ENCODE measurements around the gene SEC22A.

Gene SEC22A

DNA sequence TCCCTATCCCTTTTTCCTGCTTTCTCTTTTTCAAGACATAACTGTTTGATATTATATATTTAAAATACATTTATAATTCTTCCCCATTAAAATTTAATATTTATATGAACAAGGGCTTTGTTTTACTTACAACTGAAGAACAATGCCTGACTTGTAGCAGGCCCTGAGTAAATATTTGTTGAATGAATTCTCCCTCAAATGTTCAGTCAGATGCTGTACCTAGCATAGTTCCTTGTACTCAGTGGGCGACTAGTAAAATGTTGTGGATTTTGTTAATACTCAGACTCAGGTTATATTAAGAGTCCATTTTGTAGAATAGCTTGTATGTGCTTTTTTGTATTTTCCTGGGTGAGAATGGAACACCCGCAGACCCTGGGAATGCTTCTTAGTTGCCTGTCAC, 69.1 kb downstream of the SEC22A start:
- DNase-seq = no peak

DNA sequence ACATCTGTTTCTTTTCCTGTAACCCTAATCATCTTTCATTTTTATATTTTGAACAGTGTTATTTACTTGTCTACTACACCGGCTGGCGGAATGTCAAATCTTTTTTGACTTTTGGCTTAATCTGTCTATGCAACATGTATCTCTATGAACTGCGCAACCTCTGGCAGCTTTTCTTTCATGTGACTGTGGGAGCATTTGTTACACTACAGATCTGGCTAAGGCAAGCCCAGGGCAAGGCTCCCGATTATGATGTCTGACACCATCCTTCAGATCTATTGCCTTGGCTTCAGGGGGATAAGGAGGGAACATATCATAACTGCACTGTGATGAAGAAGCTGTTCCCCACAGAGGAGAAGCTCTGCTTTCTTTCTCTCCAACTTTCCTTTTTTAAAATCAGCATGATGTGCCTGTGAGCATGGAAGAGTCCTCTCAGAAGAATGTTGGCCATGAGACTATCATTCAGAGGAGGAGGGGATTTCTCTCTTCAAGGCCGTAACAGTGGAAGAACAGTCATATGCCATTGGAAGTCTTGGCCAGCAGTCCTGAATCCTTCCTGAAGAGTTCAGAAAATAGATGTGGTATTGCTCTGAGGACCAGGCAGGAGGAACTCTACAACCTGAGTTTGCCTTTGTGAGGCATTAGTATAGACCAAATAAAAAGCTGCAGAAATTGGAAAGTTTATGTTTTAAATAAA, 69.9 kb downstream of the SEC22A start:
- DNase-seq = no peak

DNA sequence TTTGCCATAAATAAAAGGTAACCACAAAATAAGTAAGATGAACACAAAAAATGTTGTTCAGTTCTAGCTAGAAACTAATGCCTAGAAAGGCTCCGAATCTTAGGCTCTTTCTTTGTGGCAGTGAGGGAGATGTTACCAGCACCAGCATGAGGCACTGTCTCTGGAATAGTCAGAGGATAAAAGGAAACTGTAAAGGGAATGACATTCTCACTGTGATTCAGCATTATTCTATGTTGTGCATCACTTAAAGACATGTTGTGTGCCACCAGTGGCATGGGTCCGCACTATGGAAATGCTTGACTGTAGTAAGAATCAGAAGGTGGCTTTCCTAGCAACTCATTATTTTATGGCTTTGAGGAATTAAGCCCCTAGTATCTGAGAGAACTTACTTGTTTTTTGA, 70.8 kb downstream of the SEC22A start:
- DNase-seq = no peak

DNA sequence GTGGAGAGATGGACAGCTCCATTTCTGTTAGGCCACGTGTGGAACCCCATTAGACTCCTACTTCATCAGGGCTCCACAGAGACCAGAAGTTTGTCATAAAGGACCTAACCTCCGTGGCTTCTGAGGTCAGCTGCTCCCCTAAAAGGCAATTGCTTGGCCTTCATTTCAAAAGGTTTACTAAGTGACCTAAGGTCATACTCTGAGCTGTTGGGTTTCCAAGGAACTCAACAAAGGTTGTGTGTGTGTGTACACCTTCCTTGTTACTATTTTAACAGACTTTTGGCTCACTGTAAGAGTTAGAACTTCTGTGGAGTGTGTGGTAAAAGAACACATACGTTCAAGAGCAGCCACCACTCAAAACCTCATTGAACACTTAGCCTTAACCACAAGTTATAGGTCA, 73.9 kb downstream of the SEC22A start:
- no peak for DNase-seq

DNA sequence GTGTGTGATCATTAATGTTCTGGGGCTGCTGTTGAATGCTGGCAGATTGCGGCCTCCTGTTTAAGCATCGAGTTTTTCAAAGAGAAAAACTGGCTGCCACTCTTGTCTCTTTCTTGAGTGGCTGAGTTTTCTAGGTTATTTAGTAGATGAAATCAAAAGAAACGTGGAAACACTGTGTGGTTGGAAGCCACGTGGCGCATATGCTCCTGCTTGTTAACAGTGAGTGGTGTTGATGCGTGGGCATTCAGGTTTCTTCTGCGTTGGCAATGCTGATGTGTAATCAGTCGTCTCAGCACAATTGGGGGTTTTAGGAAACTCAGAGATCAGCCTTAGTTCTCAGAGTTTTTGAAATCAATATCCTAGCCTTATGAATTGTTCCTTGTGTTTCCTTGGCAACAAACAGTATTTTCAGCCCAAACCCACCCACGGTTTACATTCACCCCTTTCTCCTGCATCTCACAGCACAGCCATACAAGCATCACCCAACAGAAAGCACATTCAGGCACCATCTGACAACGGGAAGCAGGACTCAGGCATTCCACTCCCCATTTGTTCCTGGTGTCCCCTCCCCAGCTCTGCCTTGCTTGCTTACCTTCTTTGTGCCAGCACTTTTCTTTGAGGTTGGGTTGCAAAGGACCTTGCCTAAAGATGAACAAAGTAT, 74.7 kb downstream of the SEC22A start:
- DNase-seq = no peak

DNA sequence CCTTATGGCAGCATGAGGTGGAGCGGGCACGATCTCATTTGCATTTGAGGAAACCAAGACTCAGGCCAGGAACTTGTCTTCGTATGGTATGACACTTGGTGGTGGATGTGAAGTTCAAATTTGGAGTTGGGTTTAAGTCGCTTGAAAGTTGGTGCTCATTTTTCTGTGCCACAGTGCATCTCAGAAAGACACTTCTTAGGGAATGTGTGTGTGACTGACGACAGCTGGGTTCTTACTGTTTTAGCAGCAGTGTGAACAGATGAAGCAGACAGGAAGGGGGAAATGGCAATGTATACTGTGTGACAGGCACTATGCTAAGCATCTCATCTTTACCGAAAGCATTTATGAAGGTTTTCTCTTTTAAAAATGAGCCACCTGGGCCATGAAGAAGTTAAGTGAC, 75.4 kb downstream of the SEC22A start:
- no peak for DNase-seq

DNA sequence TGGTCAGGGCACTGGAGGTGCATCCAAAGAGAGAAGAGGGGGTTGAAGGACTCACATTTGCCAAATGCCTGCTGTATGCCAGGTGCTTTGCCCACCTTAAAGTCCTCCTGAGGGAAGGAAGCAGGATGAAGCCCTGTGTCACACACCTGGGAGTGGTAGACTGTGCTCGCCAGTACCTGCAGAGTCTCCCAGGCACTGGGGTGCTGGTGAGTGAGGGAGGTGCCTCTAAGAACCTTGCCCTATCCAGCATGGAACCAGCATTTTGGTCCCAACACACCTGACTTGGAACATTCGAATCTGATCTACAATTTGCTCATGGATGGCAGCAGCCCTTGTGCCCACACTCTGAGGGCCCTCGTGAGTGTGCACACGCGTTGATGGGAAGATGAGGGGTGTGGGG, 76.7 kb downstream of the SEC22A start:
- DNase-seq = no peak

DNA sequence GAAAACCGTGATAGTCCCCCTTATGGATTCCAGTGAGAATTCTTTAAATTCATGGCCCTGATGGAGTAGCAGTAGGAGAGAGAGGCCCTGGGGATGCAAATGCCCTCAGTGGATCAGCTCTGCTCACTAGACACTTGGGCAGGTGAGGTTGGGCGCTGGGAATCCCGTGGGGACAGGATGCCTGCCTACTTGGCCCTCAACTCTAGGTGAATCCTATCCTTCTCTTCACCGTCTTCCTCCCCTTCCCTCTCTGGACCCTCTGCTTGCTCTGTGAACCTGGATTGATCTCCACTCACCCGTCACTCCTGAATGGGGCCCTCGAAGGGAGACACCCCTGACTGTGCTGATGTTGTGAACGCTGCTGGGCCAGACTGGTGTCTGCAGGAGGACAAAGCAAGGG, 77.4 kb downstream of the SEC22A start:
- DNase-seq = no peak

DNA sequence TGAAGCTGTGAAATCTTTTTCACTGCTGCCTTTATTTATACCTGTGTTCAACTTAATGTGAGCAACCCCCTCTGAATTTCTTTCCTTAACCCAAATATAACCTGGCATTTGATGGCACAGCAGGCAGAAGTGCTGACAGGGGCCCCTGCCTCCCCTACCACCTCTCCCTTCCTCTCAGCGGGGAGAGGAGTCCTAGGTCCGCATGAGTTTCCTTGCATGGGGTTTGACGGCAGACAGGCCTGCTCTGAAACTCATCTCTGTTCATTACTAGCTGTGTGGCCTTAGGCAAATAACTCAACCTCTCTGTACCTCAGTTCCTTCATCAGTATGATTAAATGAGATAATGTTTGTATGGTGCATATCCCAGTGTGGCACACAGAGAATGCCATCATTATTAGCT, 79.7 kb downstream of the SEC22A start:
- DNase-seq = no peak

DNA sequence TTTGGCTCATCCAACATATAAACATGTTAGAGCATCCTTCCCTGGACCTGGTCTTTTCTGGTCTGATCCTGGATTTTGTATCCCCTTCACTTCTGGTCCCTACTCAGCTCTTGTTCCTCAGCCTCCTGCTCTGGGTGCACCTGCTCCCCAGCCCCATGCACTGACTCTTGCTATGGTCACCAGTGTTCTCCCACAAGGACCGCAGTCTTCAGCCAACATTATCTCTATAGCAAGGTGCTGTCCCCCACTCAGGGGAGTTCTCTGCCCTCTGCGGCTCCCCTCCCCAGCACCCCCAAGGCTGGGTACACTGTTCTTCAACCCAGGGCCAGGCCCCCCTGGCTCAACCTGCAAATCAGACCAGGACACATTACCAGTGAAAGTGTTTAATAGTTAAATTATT, 80.2 kb downstream of the SEC22A start:
- DNase-seq = no peak

DNA sequence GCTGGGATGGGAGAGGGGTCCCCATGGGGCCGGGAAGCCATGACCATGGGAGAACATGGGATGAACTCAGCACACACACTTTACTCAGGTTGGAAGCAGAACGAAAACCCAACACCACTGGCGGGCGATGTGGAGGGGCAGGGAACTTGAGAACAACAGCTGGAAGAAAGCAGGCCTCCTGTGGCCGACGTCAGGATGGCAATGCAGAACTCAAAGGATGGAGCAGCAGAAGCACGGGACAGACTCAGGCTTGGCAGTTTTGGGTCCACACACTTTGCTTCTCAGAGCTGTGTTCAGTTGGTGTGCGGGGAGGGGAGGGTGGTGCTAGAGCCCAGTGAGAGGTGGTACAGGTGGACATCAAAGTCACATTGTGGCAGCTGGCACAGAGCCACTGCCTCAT, 80.7 kb downstream of the SEC22A start:
- DNase-seq = no peak

DNA sequence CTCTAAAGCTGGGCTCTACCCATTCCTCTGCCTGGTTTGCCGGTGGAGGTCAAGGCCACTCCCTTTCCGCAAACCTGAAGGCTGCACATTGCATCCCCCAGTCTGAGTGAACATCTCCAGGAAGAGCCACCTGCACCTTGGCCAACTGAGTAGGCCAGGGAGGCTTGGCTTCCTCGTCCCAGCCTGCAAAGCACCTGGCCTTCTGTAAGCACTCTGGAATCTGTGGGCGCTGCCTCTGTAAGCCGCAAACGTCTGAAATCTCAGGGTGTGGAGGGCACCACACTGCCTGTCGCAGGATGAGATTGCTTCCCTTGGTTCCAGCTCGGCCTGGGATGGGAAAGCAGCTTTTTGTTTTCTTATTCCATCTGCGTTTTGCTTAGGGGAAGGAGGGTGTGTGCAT, 81.3 kb downstream of the SEC22A start:
- DNase-seq = no peak

DNA sequence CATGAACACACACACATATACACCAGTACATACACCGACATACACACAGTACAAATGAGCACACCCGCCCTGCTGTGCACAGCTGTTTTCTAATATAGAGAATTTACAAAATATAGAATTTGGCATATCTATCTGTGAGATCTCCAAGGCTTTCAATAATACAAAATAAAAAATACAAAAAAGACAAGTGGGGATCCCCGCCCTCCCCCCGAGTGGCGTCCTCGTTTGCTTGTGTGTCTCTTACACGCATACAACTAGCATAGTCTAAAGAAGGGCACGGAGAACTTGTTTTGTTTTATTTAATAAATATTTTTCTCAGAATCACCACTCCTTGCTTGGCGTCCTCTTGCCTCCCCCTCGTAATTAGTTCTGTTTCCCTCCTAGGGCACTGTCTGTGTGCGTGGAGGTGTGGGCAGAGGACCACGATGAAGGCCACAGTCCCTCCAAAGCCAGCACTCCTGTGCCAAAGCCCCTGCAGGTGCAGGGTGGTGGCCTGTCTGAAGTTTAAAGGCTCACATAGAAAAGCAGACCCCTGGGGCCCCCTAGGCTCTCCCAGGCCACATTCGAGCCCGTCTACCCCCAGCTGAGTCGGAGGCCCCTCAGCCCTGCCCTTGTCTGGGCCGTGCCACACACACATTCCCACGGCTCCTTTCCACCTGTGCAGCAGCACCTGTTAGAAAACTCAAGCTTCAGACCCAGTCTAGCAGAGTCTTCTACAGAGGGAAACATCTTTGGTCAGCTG, 82.1 kb downstream of the SEC22A start:
- DNase-seq = no peak

DNA sequence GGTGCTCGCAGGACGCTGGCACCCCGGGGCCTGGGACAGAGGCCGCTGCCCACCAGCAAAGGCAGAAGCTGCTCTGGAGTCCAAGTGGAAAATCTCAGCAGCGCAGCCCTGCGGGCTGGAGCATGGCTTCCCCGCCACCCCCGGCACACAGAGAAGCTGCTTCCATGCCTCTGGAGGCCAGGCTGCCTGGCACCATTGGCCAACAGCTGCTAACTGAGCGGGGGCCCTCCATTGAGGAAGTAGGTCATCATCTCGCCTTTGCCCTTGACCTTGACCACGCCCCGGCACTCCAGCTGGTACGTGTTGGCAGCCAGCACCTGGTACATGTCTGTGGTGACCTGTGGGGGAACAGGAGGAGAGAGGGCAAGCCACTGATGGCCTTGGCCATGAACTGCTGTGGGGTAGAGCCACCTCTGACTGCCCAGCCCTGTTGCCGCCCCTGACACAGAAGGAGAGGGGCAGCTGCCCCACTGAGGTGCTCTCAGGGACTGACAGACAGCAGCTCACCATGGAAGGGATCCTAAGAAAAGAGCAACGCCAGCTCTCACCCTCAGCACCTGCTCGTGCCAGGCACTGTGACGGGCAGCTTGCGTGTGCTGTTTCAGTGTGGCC, 82.8 kb downstream of the SEC22A start:
- no peak for DNase-seq

DNA sequence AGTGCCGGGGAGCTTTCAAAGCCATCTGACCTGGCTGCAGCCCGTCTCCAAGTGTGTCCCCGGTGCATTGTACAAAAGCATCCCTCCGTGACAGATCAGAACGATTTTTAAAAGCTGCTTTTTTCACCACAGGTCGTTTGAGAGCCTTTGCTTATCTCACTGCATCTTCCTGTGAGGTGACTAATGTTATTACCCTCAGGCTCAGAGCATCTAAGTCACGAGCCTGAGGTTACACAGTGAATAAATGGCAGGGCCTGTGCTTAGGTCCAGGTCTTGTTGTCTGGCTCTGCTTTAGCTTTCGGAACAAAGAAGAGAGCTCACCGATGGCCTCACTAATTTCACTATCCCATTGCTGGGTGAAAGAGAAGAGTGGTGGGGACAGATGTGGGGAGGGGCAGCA, 83.3 kb downstream of the SEC22A start:
- no peak for DNase-seq

DNA sequence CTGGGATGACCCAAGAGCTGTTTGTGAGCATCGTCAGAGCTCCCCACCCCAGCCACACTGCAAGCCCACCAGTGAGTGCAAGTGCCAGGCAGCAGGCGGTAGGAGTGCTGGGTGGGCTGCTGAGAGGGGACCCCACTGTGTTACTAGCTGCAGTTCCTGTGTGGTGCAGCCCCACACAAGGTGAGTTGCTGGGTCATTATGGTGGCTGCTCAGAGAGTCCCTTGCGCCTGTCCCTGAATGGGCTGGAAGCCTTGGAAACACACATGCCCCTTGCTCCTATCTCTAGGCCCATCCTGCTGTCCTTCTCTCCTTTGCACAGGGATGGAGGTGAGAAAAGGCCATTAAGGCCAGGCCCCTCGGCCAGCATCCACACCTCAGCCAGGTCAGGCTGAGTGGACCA, 83.7 kb downstream of the SEC22A start:
- DNase-seq = no peak

DNA sequence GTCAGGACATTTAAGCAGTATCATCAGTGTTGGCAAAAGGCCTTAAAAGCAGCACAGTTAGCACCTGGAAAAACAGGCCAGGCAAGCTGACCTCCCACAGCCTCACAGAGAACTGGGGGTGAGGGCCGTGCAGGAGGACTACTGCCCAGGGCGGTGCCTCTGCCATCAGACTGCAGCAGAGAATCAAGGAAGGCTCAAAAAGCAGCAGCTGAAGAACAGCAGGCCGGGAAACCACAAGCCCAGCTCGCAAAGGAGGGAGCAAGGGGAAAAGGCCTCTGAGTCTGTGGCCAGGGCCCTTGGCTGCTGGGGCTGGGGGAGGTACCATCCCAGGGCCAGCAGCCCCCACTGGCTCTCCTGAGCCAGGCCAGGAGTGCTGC, 84.2 kb downstream of the SEC22A start:
- DNase-seq = no peak

DNA sequence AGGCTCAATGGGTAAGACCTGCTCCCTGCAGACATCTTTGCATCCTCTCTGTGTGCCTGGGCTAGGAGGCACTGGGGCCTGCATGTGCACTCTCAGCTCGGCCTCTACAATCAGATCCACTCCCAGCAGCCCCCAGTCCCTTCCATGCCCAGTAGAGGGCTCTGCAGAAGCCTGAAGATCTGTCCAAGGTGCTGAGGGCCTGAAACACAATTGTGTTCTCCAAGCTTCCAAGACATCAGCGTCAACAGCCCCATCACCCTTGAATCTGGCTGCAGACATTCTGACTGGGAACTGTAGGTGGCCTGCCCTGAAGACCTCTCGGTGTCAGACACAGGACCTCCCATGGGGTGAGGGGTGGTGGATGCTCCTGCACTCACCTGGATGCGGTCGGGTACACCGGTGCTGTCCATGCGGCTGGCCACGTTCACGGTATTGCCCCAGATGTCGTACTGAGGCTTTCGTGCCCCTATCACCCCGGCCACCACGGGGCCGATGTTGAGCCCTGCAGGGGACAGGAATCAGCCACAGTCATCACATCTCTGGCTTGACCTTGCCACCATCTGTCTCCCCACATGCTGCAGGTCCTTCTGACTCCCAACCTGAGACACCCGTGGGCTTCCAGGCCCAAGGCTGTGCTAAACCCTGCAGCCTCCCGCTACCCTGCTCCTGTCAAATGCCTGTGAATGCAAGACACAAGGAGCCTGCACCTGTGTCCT, 84.7 kb downstream of the SEC22A start:
- DNase-seq = no peak

DNA sequence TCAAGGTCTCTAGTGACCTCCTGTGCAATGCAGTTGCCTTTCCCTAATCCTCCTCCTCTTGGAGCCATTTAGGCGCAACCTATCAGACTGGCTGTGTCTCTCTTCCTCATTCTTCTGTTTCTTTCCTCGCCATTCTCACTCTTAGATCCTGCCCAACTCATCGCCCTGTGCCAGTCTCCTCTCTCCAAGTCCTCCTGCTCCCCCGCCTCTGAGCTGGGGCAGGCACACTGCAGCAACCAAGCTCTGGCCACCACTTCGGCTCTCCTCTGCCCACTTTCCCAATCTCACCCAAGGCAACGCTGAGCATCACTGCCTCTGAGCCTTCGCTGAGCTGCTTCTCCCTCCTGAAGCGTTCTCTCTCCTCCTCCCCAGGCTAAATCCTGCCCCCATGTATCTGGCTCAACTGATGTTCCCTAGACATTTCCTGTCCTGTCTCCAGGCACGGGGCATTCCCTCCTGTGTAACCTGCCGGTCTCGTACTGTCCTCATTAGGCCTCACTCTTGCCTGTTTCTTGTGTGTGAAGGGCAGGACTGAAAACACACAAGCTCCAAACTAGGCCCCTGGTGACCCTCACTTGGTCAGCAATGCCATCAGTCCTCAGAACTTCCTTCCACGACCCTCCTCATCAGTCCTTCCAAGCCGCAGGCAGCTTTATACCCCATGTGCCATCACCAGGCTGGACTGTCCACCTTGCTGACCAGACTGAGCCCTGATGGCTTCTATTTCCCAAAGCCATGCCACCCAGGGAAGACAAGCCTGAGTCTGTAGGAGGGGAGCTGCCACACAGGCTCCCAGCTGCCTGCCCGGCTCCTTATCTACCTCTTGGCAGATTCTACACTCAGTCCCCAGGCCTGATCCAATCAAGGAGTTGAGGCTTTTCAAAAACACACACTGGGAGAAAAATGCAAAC, 85.6 kb downstream of the SEC22A start:
- DNase-seq = no peak

DNA sequence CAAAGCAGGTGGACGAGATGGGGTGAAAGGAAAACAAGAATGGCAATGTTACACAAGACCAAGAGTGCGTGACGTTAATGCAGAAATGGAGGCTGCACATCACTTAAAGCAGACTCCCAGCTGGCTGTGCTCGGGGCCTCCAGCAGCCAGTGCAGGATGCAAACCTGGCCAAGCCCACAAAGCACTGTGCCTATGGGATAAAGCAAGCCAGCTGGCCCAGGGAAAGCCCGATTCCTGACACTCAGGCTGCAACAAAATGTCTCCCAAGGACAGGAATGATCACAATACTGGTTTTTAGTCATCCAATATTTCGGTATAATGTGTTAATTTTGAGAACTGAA, 86.2 kb downstream of the SEC22A start:
- no peak for DNase-seq

DNA sequence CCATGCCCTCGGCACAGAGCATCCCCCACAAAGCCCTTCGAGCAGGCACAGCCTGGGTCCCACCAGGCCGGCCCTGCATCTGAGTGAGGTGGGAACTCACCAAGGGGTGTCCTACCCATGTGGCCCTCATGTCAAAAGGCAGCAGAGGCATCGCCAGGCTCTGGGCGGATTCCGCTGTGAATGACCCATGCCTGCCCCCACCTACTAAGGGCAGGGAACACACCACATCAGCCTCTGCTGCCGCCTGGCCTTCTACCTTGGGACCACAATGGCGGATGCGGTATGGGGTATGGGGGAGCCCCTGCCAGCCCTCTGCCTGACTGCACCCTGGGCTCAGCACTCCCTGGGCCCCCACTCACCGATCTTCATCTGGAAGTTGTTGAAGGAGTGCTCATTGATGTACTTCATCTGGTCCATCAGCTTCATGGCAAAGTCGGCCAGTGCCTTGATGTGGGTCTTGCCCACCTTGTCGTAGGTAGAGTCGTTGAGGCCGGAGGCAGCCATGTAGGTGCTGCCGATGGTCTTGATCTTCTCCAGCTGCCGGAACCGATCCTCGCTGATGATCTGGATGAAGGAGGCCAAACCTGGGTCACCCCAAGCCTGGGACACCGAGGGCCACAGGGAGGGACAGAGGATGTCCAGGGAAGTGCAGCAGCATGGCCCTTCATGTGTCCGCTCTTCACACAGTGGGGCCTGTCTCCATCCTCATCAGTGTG, 87.8 kb downstream of the SEC22A start:
- no peak for DNase-seq

All from effector CD8-positive, alpha-beta T cell (primary cell).